Measurements from ENCODE around the gene MATN4.
"Not testable (repeated sequence)": the region's sequence is repeated elsewhere in the genome, so short reads cannot be mapped to it uniquely, and the experiment has no call there.

The MATN4 gene, protein sequence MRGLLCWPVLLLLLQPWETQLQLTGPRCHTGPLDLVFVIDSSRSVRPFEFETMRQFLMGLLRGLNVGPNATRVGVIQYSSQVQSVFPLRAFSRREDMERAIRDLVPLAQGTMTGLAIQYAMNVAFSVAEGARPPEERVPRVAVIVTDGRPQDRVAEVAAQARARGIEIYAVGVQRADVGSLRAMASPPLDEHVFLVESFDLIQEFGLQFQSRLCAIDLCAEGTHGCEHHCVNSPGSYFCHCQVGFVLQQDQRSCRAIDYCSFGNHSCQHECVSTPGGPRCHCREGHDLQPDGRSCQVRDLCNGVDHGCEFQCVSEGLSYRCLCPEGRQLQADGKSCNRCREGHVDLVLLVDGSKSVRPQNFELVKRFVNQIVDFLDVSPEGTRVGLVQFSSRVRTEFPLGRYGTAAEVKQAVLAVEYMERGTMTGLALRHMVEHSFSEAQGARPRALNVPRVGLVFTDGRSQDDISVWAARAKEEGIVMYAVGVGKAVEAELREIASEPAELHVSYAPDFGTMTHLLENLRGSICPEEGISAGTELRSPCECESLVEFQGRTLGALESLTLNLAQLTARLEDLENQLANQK

DNA sequence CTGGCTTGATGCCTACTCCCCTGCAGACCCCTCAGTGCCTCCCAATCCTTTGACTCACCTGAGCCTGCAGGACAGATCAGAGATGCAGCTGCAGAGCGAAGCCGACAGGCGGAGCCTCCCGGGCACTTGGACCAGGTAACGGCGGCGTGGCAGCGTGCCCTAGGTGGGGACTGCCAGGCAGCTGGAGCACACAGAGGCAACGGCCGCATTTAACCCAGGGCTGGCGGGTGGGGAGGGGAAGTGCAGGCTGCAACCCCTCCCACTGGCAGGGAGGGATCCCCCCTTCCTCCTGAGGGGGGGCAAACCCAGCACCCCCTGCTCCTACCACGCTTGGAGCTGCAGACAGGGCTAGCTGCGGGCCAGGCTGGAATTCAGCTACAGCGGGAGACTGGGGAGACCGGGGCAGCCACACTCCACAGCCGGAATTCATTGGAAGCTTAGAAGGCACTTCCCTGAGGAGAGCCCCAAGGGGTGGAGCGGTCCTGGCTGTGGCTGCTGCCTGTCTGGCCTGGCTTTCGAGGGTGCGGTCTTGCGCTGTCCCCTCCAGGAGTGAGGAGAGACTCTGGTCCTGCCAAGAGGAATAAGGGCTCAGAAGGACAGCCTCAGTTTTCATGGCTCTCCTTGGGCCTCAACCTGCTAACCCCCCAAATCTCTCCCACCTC, at the start of gene MATN4:
Gene MATN4, minus strand, starts transcription at position 183 of the 662 bp plus-strand sequence. CDS start 2,717 bp downstream, outside the sequence.
- no peak for DNase-seq

GRCh38 chr20:45355209-45356084, 47.3 kb upstream of the MATN4 start:
- no peak for DNase-seq

- DNase-seq, result no peak
These were observed 46.5 kb upstream of the MATN4 start for GRCh38 chr20:45354423-45355208.

- no peak for DNase-seq
These were observed 45.6 kb upstream of the MATN4 start for GRCh38 chr20:45353746-45354145.

- DNase-seq, result no peak
These were observed 44.6 kb upstream of the MATN4 start for GRCh38 chr20:45352729-45353128.

GRCh38 chr20:45350795-45351194, 42.7 kb upstream of the MATN4 start:
- DNase-seq, result not testable (repeated sequence)

GRCh38 chr20:45350217-45350616, 42.1 kb upstream of the MATN4 start:
- no peak for DNase-seq

- DNase-seq, result peak in 3 of 4 experiments; percentile 8 to 44 (median 22)
These were observed 40.1 kb upstream of the MATN4 start, which contains the start of gene SDC4 for GRCh38 chr20:45347936-45348778. TSS of gene SDC4 (minus strand) at chr20:45348424. CDS start at chr20:45348384, 40 bp downstream.

- DNase-seq, result no peak
These were observed 39.3 kb upstream of the MATN4 start for GRCh38 chr20:45347297-45347935.

DNA sequence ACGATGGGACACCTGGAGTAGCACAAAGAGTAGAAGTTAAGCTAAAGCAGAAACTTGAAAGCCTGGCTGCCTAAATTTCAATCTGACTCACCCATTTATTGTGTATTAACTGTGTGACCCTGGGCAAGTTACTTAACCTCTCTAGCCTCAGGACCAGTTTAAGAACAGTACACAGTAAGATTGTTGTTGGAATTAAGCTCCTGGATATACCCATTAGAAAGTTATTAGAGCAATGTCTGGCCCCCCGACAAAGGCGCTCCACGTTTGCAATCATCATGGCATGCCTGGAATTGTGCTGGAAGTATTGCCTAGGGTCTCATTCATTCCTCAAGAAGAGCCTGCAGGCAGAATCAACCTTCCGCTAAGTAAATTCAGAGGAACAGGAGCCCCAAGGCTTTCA, 38.8 kb upstream of the MATN4 start:
- DNase-seq, result no peak

- no peak for DNase-seq
These were observed 38.2 kb upstream of the MATN4 start for GRCh38 chr20:45346291-45346718.

DNA sequence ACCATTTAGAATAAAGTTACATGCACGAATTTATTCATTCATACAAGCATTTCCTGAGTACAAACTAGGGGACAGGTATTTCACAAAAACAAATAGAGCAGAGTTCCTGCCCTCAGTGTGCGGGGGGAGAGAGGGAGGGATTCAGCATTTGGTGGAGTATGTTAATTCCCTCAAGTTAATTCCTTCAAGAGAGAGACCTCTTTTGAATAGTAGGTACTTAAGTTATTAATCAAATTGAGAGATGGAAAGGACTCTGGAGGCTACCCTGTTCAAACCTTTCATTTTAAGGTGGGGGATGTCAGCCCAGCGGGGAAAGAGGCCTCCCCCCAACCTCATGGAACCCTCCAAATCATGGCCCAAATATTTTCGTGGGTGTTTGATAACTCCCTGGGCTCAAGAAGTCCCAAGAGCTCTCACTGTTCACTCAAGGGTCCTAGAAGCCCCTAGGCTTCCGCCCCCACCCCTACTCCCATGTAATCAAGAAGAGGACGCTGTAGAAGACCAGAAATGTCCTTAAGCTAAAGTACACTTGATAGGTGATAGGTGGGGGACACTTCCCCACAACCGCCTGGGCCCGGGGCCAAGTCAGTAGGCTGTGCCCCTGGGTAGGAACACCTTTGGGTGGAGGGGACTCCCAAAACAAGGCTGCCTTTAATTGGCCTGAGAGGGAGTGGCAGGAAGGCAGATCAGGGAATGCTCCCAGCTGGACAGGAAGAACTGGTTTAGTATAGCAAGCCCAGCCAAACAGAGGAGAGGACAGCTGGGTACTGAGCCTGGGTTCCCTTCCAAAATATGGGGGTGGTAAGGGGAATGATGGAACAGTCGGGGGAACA, 37.2 kb upstream of the MATN4 start:
- DNase-seq, result no peak

DNA sequence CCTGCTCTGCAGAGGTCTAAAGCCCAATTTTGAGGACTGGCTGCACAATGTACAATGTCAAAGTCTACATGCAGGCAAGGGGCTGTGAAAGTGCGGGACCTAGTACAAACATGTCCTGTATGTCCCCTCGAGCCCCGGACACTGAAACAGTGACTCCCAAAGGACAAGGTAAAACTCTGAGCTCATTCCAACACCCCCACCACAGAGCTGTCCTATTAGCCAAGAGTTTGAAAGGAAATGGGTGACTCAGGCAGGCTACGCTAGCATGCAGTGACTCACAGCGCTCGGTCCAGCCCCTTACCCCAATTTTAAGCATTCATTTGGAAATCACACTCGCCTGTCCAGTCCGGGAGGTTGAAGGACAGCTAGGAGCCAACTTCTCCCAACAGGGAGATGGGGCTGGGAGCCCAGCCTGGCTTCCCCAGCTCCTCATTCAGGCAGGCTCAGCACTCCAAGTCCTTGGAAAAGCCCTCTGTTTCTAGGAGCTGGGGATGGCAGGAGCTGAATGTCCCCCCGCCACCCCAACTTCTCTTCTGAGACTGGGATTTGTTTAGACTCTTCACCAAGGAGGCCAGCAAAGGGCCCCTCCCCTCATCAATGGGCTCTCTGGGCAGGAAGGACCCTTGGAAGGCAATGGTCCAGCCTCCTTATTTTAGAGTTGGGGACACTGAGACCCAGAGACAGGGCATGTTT, 36.2 kb upstream of the MATN4 start:
- DNase-seq, result no peak

DNA sequence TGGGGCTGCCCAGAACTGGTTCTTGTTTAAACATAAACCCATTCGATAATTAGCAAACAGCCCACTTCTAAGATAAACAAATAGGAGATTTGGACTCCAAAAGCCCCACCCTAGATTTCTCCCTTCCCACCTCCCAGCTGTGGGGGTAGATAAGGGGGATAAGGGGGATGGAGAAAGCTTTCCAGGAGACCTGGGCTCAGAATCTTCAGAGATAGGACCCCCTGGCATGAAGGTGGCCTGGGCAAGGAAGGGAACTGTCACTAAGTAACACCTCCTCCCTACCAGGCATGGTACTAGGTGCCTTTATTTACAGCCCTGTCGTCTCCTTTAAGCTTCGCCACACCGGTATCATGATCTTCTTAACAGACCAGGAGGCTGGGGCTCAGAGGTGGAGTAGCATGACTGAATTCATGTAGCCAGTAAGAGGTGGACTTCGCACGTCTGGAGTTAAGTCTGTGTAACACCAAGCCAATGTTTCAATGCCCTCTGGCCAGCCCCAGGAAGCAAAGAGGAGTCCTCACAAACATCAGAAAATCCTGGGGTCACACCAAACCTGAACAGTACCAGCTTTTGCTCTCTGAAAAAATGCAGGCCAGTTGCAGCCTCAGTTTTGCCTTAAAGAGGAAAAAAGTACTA, 35.6 kb upstream of the MATN4 start:
- DNase-seq, result no peak

- DNase-seq, result no peak
These were observed 34.9 kb upstream of the MATN4 start for GRCh38 chr20:45342855-45343531.

DNA sequence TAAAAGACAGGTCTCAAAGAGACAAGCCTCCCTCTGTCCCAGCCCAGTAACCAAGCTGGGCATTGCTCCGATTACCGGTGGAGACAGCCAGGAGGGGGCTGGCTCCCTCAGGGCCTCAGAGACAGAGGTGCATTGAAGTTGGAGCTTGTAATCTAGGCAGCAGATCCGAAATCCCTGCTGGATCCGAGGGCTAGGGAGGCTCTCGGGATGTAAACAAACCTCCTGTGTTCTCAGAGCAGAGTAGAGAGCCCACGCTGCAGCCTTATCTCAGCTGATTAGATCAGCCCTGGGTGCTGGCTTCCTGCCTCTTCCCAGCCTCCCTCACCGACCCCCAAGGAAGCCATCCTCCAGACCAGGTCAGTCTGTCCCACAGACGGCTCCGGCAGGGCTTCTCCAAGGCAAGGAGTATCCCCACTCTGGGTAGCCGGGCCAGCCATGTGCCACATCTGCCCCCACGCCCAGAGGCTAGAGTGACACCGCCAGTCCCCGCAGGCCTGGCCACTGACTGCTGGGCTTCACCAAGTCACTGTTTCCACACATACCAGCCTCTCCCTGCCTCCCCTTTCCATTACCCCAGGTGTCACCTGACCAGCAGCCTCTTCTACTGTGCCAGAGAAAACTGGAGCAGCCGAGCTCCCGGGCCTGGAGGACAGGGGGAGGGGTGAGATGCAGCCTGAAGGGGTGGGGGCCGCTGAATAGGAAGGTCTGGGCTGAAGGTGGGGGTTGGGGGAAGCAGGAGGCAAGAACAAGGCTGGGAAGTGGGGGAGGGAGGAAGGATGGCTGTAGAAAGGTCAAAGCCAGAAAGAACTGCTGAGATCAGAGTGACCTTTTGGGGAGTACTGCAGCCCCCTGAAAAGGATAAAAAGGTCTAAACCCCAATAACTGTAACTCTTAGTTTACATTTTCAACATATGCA, 34.1 kb upstream of the MATN4 start:
- no peak for DNase-seq

GRCh38 chr20:45341579-45341938, 33.5 kb upstream of the MATN4 start:
- DNase-seq, result no peak

Data from activated naive CD4-positive, alpha-beta T cell (primary cell).